Activated B cell treated with CpG ODN at 0.5 μM for 24 hours (primary cell): ENCODE results near the gene IFNL4. TPM values are rescaled to one million over a fixed set of nuclear protein-coding genes. Genes with fewer than 3 reads are reported as not detected.

ENCODE experiments used
- ATAC-seq: fragments of 200-7000 bp; cut with Tn5 transposase; one replicate; pipeline ENCODE4 v1.10.0; 2021; ENCODE audit warnings: low read depth, mild to moderate bottlenecking, moderate library complexity
- CTCF ChIA-PET: fragments of 350-600 bp; sonication (Branson Sonifier 250); formaldehyde crosslinking; loops from one replicate; lab custom pipeline; 2021; ENCODE audit warnings: antibody characterized with exemption; lab: Charles Lee
- POLR2A ChIA-PET: fragments of 350-600 bp; sonication (Branson Sonifier 250); formaldehyde crosslinking; loops from one replicate; lab custom pipeline; 2021; ENCODE audit warnings: antibody characterized with exemption; lab: Charles Lee
- DNase-seq: peaks from one replicate; pipeline ENCODE4 v3.0.0; 2022
- H3K27ac Mint-ChIP-seq: one replicate; pipeline ENCODE4 v1.8.0; 2020; ENCODE audit warnings: mixed read lengths
- H3K27me3 Mint-ChIP-seq: one replicate; pipeline ENCODE4 v1.8.0; 2021; ENCODE audit warnings: mixed read lengths
- H3K36me3 Mint-ChIP-seq: one replicate; pipeline ENCODE4 v1.8.0; 2021; ENCODE audit warnings: low read depth, mixed read lengths
- H3K4me1 Mint-ChIP-seq: one replicate; pipeline ENCODE4 v1.8.0; 2021; ENCODE audit warnings: mixed read lengths
- H3K4me3 Mint-ChIP-seq: one replicate; pipeline ENCODE4 v1.8.0; 2020; ENCODE audit warnings: mild to moderate bottlenecking, mixed read lengths
- H3K9me3 Mint-ChIP-seq: one replicate; pipeline ENCODE4 v1.8.0; 2020; ENCODE audit warnings: mixed read lengths
- intact Hi-C: fragments of 100-400 bp; cut with micrococcal nuclease; formaldehyde crosslinking; loops from one replicate; pipeline ENCODE4 v1.15.1; 2024
- total RNA-seq: library from RNA; stranded (reverse); gene quantifications from 2 replicates; pipeline ENCODE4 v1.2.3, GENCODE V29; 2022
- TF ChIP-seq, protein P1 (sequence below): fragments of 200-600 bp; IDR thresholded peaks from one replicate; pipeline ENCODE4 v1.8.0; 2022; ENCODE audit warnings: antibody characterized with exemption, mild to moderate bottlenecking

The IFNL4 gene
- total RNA-seq, 1 donor from 2014 or later: not detected

DNA sequence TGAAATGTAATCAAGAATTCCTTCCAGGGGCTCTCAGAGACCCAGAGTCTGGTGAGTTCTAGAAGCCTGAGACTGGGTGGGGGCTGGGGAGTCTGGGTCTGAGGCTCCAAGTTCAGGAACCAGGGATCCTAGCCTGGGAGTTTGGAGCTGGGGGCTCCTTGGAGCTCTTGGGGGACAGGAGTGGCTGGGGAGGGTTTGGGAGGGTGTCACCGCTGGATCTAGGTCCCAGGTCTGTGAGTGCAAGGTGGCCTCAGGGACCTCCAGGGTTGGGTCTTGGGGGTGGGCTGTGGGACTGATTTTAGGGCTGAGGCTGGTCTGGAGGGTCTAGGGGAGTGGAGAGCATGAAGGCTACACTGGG lies 45.7 kb downstream of the IFNL4 start:
- ChIA-PET POLR2A (interaction anchor here (0.9 kb wide), 1 partner anchor 9 kb away, joined by 3 read pairs; no protein-coding TSS in a partner anchor), CTCF (no interaction called here)
- DNase-seq: no peak
- Mint-ChIP-seq H3K9me3 (no peaks in the 10 kb centered on the region), H3K36me3 (no peaks in the 10 kb centered on the region), H3K4me1 (peaks cover 2% of the 10 kb centered on the region), H3K27ac (no peak overlapping the region), H3K27me3 (peaks cover 52% of the 10 kb centered on the region), H3K4me3 (no peak overlapping the region)
- no peak for ATAC-seq
- intact Hi-C loops: no loop called here
- TF ChIP-seq, protein P1, sequence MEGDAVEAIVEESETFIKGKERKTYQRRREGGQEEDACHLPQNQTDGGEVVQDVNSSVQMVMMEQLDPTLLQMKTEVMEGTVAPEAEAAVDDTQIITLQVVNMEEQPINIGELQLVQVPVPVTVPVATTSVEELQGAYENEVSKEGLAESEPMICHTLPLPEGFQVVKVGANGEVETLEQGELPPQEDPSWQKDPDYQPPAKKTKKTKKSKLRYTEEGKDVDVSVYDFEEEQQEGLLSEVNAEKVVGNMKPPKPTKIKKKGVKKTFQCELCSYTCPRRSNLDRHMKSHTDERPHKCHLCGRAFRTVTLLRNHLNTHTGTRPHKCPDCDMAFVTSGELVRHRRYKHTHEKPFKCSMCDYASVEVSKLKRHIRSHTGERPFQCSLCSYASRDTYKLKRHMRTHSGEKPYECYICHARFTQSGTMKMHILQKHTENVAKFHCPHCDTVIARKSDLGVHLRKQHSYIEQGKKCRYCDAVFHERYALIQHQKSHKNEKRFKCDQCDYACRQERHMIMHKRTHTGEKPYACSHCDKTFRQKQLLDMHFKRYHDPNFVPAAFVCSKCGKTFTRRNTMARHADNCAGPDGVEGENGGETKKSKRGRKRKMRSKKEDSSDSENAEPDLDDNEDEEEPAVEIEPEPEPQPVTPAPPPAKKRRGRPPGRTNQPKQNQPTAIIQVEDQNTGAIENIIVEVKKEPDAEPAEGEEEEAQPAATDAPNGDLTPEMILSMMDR: no peak

DNA sequence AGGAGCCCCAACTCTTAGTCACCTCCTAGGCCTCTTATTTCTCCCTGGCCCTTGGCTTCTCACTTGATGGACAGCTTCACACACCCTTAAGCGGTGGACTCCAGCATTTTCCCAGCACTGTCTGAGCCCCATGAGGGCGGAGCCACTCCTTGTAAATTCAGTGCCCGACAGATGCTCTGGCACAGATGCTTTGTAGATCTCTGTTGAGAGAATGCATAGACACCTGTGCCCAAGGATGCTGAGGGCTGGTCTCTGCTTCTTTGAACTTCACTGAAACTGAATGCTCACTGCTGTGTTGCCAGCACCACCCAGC lies 47.9 kb downstream of the IFNL4 start:
- Mint-ChIP-seq H3K27ac (no peak overlapping the region), H3K4me3 (no peak overlapping the region), H3K4me1 (peaks cover 9% of the 10 kb centered on the region), H3K9me3 (no peaks in the 10 kb centered on the region), H3K36me3 (no peaks in the 10 kb centered on the region), H3K27me3 (peaks cover 62% of the 10 kb centered on the region)
- no peak for ATAC-seq
- POLR2A ChIA-PET: no interaction called here
- intact Hi-C loops: no loop called here
- TF ChIP-seq, protein P1: no peak
- no peak for DNase-seq
- CTCF ChIA-PET: no interaction called here

DNA sequence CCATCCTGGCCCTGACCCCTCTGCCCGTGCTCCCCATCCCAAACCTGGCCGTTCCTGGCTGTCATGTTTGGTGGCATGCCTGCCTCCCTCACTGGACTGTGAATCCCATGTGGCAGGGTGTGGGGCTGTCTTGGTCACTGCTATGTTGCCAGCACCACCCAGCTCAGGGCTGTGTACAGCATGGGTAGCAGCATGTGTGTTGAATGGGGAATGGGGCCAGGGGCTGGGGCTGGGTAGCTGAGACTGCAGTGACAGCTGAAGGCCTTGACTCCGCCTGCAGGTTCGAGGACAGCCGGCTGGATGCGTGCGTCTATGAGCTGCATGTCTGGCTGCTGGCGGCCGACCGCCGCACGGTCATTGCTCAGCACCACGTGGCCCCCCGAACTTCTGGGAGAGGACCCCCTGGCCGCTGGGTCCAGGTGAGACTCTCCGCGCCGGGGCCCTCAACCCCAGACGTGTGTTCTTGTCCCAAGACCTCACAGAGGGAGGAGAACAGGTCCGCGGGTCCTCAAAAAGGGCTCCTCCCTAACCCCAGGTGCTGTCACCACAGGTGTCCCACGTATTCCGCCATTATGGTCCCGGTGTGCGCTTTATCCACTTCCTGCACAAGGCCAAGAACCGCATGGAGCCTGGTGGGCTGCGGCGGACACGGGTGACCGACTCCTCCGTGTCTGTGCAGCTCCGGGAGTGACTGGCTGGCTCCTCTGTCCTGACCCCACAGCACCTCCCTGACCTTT lies 48.4 kb downstream of the IFNL4 start:
- H3K4me1 Mint-ChIP-seq: peaks cover 9% of the 10 kb centered on the region
- no peak overlapping the region for H3K27ac Mint-ChIP-seq
- peaks cover 67% of the 10 kb centered on the region for H3K27me3 Mint-ChIP-seq
- H3K36me3 Mint-ChIP-seq: no peaks in the 10 kb centered on the region
- H3K4me3 Mint-ChIP-seq: no peak overlapping the region
- DNase-seq (no peak), ATAC-seq (no peak)
- ChIA-PET POLR2A (no interaction called here), CTCF (no interaction called here)
- H3K9me3 Mint-ChIP-seq: no peaks in the 10 kb centered on the region
- intact Hi-C loops: no loop called here
- TF ChIP-seq, protein P1: no peak

DNA sequence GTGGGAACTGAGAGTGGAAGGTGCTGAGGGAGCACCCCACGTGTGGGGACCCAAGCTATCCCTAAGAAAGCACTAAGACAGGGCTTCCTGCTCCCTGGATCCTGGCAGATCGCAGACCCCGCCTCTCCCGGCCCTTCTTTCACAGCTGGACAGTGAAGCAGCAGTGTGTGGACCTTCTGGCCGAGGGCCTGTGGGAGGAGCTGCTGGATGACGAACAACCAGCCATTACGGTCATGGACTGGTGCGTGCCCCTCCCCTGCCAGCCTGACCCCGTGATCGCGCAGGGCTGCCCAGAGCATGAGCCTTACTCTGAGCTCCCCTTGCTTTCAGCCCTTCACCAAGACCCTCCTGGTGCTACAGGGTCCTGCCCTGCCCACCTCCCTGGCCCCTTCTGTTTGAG lies 49.6 kb downstream of the IFNL4 start:
- DNase-seq (no peak), ATAC-seq (no peak)
- TF ChIP-seq, protein P1: no peak
- Mint-ChIP-seq H3K27ac (no peak overlapping the region), H3K36me3 (no peaks in the 10 kb centered on the region), H3K4me1 (peaks cover 9% of the 10 kb centered on the region), H3K27me3 (peaks cover 69% of the 10 kb centered on the region), H3K4me3 (no peak overlapping the region), H3K9me3 (no peaks in the 10 kb centered on the region)
- POLR2A ChIA-PET: no interaction called here
- intact Hi-C loops: no loop called here
- CTCF ChIA-PET: no interaction called here

DNA sequence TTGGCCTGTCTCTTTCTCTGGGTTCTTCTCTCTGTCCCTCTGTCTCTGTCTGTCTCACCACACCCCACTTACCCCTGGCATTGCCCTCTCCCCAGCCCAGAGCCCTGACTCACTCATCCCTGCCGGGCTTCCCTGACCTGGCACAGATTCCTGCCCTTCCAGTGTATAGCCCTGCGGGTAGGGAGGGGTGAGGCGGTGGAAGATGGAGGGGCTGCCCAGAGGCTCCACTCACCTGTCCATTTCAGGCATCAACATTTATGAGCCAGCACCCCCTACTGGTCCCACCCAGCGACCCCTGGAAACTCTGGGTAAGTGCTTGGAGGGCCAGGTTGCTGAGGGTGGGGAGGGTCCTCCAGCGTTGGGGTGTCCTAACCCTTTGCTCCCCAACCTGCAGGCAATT lies 50.8 kb downstream of the IFNL4 start:
- DNase-seq: no peak
- Mint-ChIP-seq H3K27ac (no peak overlapping the region), H3K9me3 (no peaks in the 10 kb centered on the region), H3K4me1 (peaks cover 9% of the 10 kb centered on the region), H3K27me3 (peaks cover 66% of the 10 kb centered on the region), H3K36me3 (no peaks in the 10 kb centered on the region), H3K4me3 (no peak overlapping the region)
- ChIA-PET CTCF (no interaction called here), POLR2A (no interaction called here)
- TF ChIP-seq, protein P1: no peak
- intact Hi-C loops: no loop called here
- no peak for ATAC-seq
